ENCODE measurements around the gene C9orf57.

The C9orf57 gene

GRCh38 chr9:72042928-72043327, 17.5 kb downstream of the C9orf57 start:
- DNase-seq (ENCODE audit: low spot score): no peak
- ChIA-PET POLR2A (ENCODE audit: low non-redundant PET) (no interaction called here), CTCF (interaction anchor here (0.6 kb wide), 2 partner anchors 232 to 634 kb away, joined by 3 read pairs; no protein-coding TSS in a partner anchor)
- TF ChIP-seq CTCF (conservative IDR thresholded peaks at IDR 0.05; ENCODE audit: low read depth): no peak
- no peak overlapping the region for H3K27ac ChIP-seq

GRCh38 chr9:72041775-72042194, 18.6 kb downstream of the C9orf57 start:
- ChIA-PET CTCF (interaction anchor here (0.7 to 0.9 kb wide), 4 partner anchors 231 to 1541 kb away, joined by 3 to 4 read pairs (median 3); no protein-coding TSS in a partner anchor), POLR2A (ENCODE audit: low non-redundant PET) (no interaction called here)
- peak overlapping the region; percentile 70 for H3K27ac ChIP-seq
- TF ChIP-seq CTCF (conservative IDR thresholded peaks at IDR 0.05; ENCODE audit: low read depth): no peak
- peak; percentile 87 for DNase-seq (ENCODE audit: low spot score)

GRCh38 chr9:72041369-72041768, 19.0 kb downstream of the C9orf57 start:
- DNase-seq (ENCODE audit: low spot score): no peak
- ChIA-PET CTCF (interaction anchor here (0.7 to 3.1 kb wide), 4 partner anchors 16 to 238 kb away, joined by 3 to 15 read pairs (median 4); no protein-coding TSS in a partner anchor), POLR2A (ENCODE audit: low non-redundant PET) (no interaction called here)
- no peak for TF ChIP-seq CTCF (conservative IDR thresholded peaks at IDR 0.05; ENCODE audit: low read depth)
- peak overlapping the region; percentile 29; the same call in 1 of the 2 replicates for H3K27ac ChIP-seq

- H3K27ac ChIP-seq: no peak overlapping the region
- no peak for DNase-seq (ENCODE audit: low spot score)
- TF ChIP-seq CTCF (conservative IDR thresholded peaks at IDR 0.05; ENCODE audit: low read depth): no peak
- CTCF ChIA-PET: interaction anchor here (0.6 to 3.1 kb wide), 25 partner anchors 9 to 782 kb away, joined by 3 to 72 read pairs (median 4); no protein-coding TSS in a partner anchor
- POLR2A ChIA-PET (ENCODE audit: low non-redundant PET): no interaction called here
Measured at GRCh38 chr9:72039532-72039931, 20.9 kb downstream of the C9orf57 start.

- no peak overlapping the region for H3K27ac ChIP-seq
- ChIA-PET POLR2A (ENCODE audit: low non-redundant PET) (no interaction called here), CTCF (interaction anchor here (0.5 to 3.1 kb wide), 39 partner anchors 9 to 976 kb away, joined by 3 to 72 read pairs (median 4); no protein-coding TSS in a partner anchor)
- peak; percentile 83 for DNase-seq (ENCODE audit: low spot score)
- peak; percentile 92 for TF ChIP-seq CTCF (conservative IDR thresholded peaks at IDR 0.05; ENCODE audit: low read depth)
Measured at GRCh38 chr9:72038890-72039410, 21.5 kb downstream of the C9orf57 start.

GRCh38 chr9:72038408-72038807, 22.0 kb downstream of the C9orf57 start:
- POLR2A ChIA-PET (ENCODE audit: low non-redundant PET): no interaction called here
- no peak for TF ChIP-seq CTCF (conservative IDR thresholded peaks at IDR 0.05; ENCODE audit: low read depth)
- DNase-seq (ENCODE audit: low spot score): no peak
- H3K27ac ChIP-seq: no peak overlapping the region
- CTCF ChIA-PET: interaction anchor here (0.5 to 3.1 kb wide), 30 partner anchors 8 to 977 kb away, joined by 3 to 72 read pairs (median 4); no protein-coding TSS in a partner anchor

Measured in RWPE1 (cell line).